Esophagus squamous epithelium (tissue), 5 donors: Measurements from ENCODE around the gene CLTA. TPM values are rescaled to one million over a fixed set of nuclear protein-coding genes. Genes with fewer than 3 reads are reported as not detected.

Experiments
- DNase-seq: peaks from one replicate; lab custom pipeline; 2025; lab: John Stamatoyannopoulos, UW
- H3K27ac ChIP-seq, 4 donors: fragments of 200-600 bp; sonication (generic); one replicate each; pipeline ENCODE4 v1.5.1; 2016 to 2019; ENCODE audit warnings: mild to moderate bottlenecking in 1 of 4
- H3K27me3 ChIP-seq, 4 donors: fragments of 200-600 bp; sonication (generic); 1 replicate in 3 of 4; 2 replicates in 1 of 4; pipeline versions ENCODE4 v1.5.1 to v1.6.0; 2017 to 2021; ENCODE audit warnings: antibody characterized with exemption in 1 of 4
- H3K36me3 ChIP-seq, 3 donors: fragments of 200-600 bp; sonication (generic); one replicate each; pipeline ENCODE4 v1.5.1; 2016 to 2019
- H3K4me1 ChIP-seq, 3 donors: fragments of 200-600 bp; sonication (generic); one replicate each; pipeline ENCODE4 v1.5.1; 2017 to 2019
- H3K4me3 ChIP-seq, 4 donors: fragments of 200-600 bp; sonication (generic); 1 replicate in 3 of 4; 2 replicates in 1 of 4; pipeline ENCODE4 v1.5.1; 2016 to 2019; ENCODE audit warnings: mild to moderate bottlenecking in 2 of 4, moderate library complexity in 1 of 4
- H3K9me3 ChIP-seq, 3 donors: fragments of 200-600 bp; sonication (generic); one replicate each; pipeline ENCODE4 v1.5.1; 2016 to 2019
- POLR2A ChIP-seq, 4 donors: fragments of 450-650 bp; IDR thresholded peaks; one replicate each; pipeline ENCODE4 v1.6.1; 2017; ENCODE audit warnings: antibody characterized with exemption in 4 of 4, mild to moderate bottlenecking in 4 of 4, moderate library complexity in 3 of 4
- WGBS, 2 donors: methylation state at CpG; one replicate each; pipeline ENCODE4 v1.1.5; 2018; 5-methylcytosine and 5-hydroxymethylcytosine counted together
- intact Hi-C: fragments of 100-400 bp; cut with DNase I; formaldehyde crosslinking; loops from one replicate; pipeline ENCODE4 v1.15.0; 2022
- total RNA-seq, 4 donors: library from RNA; depleted of rRNA; stranded (reverse); fragments of >200 nt; gene quantifications; one replicate each; pipeline ENCODE4 v1.1.0, GENCODE V29; 2016
- TF ChIP-seq, protein P1 (sequence below), 6 experiments: fragments of 450-650 bp in 4 of 6; fragments of 200-600 bp in 2 of 6; sonication (generic) in 2 of 6; IDR thresholded peaks; one replicate each; pipeline ENCODE4 v1.5.1; 2016 to 2019; ENCODE audit warnings: antibody characterized with exemption in 6 of 6, mild to moderate bottlenecking in 4 of 6, moderate library complexity in 4 of 6
- donor health status: DM: yes; HTN: yes; CAD: no.

CLTA gene
- total RNA-seq, 4 donors from 2014 or later: 165 to 215 (median 167) TPM

GRCh38 chr9:36143245-36143641, 47.5 kb upstream of the CLTA start:
- no peak for TF ChIP-seq POLR2A (IDR thresholded peaks at IDR 0.05)
- TF ChIP-seq, protein P1, sequence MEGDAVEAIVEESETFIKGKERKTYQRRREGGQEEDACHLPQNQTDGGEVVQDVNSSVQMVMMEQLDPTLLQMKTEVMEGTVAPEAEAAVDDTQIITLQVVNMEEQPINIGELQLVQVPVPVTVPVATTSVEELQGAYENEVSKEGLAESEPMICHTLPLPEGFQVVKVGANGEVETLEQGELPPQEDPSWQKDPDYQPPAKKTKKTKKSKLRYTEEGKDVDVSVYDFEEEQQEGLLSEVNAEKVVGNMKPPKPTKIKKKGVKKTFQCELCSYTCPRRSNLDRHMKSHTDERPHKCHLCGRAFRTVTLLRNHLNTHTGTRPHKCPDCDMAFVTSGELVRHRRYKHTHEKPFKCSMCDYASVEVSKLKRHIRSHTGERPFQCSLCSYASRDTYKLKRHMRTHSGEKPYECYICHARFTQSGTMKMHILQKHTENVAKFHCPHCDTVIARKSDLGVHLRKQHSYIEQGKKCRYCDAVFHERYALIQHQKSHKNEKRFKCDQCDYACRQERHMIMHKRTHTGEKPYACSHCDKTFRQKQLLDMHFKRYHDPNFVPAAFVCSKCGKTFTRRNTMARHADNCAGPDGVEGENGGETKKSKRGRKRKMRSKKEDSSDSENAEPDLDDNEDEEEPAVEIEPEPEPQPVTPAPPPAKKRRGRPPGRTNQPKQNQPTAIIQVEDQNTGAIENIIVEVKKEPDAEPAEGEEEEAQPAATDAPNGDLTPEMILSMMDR (IDR thresholded peaks at IDR 0.05): no peak
- WGBS, 2 donors: 71 to 80% methylated on average over 12 of the region's 13 CpGs
- peak overlapping the region in 2 of 4 donors; percentile 22 to 54 for H3K4me3 ChIP-seq
- H3K27me3 ChIP-seq: peaks cover 0 to 3% (median 0%) of the 10 kb centered on the region in 4 donors
- peaks cover 27 to 88% (median 50%) of the 10 kb centered on the region in 3 donors for H3K4me1 ChIP-seq
- no peaks in the 10 kb centered on the region for H3K36me3 ChIP-seq
- intact Hi-C loops: no loop called here
- H3K9me3 ChIP-seq: peaks cover 0 to 4% (median 0%) of the 10 kb centered on the region in 3 donors
- peak overlapping the region; percentile 71 to 88 (median 82) for H3K27ac ChIP-seq
- DNase-seq: no peak

GRCh38 chr9:36144309-36145232, 46.1 kb upstream of the CLTA start:
- H3K27me3 ChIP-seq: no peaks in the 10 kb centered on the region
- no peaks in the 10 kb centered on the region for H3K36me3 ChIP-seq
- intact Hi-C loops: no loop called here
- H3K27ac ChIP-seq: peak overlapping the region in 2 of 4 donors; percentile 9 to 25
- WGBS, 2 donors: 72 to 87% methylated on average over 10 of the region's 12 CpGs
- no peak for DNase-seq
- peak overlapping the region in 1 of 4 donors; percentile 16 for H3K4me3 ChIP-seq
- H3K4me1 ChIP-seq: peaks cover 40 to 88% (median 54%) of the 10 kb centered on the region in 3 donors
- peaks cover 0 to 4% (median 0%) of the 10 kb centered on the region in 3 donors for H3K9me3 ChIP-seq
- TF ChIP-seq POLR2A (IDR thresholded peaks at IDR 0.05): no peak
- TF ChIP-seq, protein P1 (IDR thresholded peaks at IDR 0.05): no peak

- WGBS, 2 donors: 95% methylated on average over 4 of the region's 4 CpGs
- H3K4me1 ChIP-seq: peaks cover 45 to 88% (median 52%) of the 10 kb centered on the region in 3 donors
- H3K36me3 ChIP-seq: no peaks in the 10 kb centered on the region
- H3K27me3 ChIP-seq: no peaks in the 10 kb centered on the region
- DNase-seq: no peak
- TF ChIP-seq, protein P1 (IDR thresholded peaks at IDR 0.05): no peak
- TF ChIP-seq POLR2A (IDR thresholded peaks at IDR 0.05): no peak
- intact Hi-C loops: no loop called here
- no peak overlapping the region for H3K4me3 ChIP-seq
- H3K27ac ChIP-seq: peak overlapping the region in 1 of 4 donors; percentile 43
- peaks cover 0 to 4% (median 0%) of the 10 kb centered on the region in 3 donors for H3K9me3 ChIP-seq
These were observed 44.8 kb upstream of the CLTA start for GRCh38 chr9:36145970-36146369.

DNA sequence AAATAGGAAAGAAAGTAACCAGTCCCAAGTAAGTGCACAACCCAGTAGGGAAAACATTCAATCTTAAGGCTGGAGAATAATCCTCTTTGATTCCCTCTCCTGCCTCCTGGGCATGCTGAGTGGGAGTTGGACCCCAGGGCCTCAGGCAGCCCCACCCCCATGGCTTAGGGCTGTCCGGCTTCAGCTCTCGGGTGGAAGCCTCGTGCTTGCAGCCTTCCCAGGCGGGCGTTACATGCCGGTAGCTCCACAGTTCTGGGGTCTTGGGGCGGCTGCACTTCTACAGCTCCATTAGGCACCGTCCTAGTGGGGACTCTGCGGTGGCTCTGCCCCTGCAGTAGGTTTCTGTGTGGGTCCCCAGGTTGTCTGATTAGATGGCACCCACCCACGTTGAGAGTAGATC, 44.1 kb upstream of the CLTA start:
- Histone ChIP-seq H3K4me3 (no peak overlapping the region), H3K36me3 (no peaks in the 10 kb centered on the region), H3K27me3 (no peaks in the 10 kb centered on the region), H3K4me1 (peaks cover 45 to 88% (median 50%) of the 10 kb centered on the region in 3 donors), H3K27ac (peak overlapping the region in 2 of 4 donors; percentile 2 to 43), H3K9me3 (peaks cover 0 to 4% (median 0%) of the 10 kb centered on the region in 3 donors)
- TF ChIP-seq, protein P1 (IDR thresholded peaks at IDR 0.05): no peak
- no peak for TF ChIP-seq POLR2A (IDR thresholded peaks at IDR 0.05)
- no peak for DNase-seq
- 94 to 95% methylated on average over 5 to 10 of the region's 10 CpGs for WGBS, 2 donors
- intact Hi-C loops: no loop called here
